Trophoblast cell (in vitro differentiated cells and primary cell): ENCODE measurements around the gene FHIT.

Experiments
- DNase-seq, 2 donors: peaks; one replicate each; pipeline ENCODE4 v3.0.0-alpha.2; 2016
- H2AFZ ChIP-seq: 2 replicates; pipeline ENCODE4 v1.6.1; 2013; ENCODE audit warnings: low read length, moderate library complexity, mild to moderate bottlenecking; ENCODE audit not compliant: insufficient read depth, poor library complexity
- H2AK5ac ChIP-seq: 2 replicates; pipeline ENCODE4 v1.6.1; 2013; ENCODE audit warnings: mild to moderate bottlenecking, low read length
- H2BK120ac ChIP-seq: 2 replicates; pipeline ENCODE4 v1.6.1; 2013; ENCODE audit warnings: low read length, mild to moderate bottlenecking, moderate library complexity; ENCODE audit not compliant: insufficient read depth, poor library complexity
- H2BK12ac ChIP-seq: 2 replicates; pipeline ENCODE4 v1.6.1; 2013; ENCODE audit warnings: mild to moderate bottlenecking, low read length, moderate library complexity
- H2BK5ac ChIP-seq: 2 replicates; pipeline ENCODE4 v1.6.1; 2013; ENCODE audit warnings: low read length, low read depth, moderate library complexity, mild to moderate bottlenecking; ENCODE audit not compliant: poor library complexity
- H3K14ac ChIP-seq: 2 replicates; pipeline ENCODE4 v1.6.1; 2013; ENCODE audit warnings: mild to moderate bottlenecking, low read length
- H3K18ac ChIP-seq: 2 replicates; pipeline ENCODE4 v1.6.1; 2013; ENCODE audit warnings: mild to moderate bottlenecking, low read length
- H3K23ac ChIP-seq: 2 replicates; pipeline ENCODE4 v1.6.1; 2013; ENCODE audit warnings: low read length
- H3K27ac ChIP-seq: 2 replicates; pipeline ENCODE4 v1.5.1; 2013; ENCODE audit warnings: low read depth, mild to moderate bottlenecking, inconsistent platforms, low read length, moderate library complexity
- H3K27me3 ChIP-seq: 2 replicates; pipeline ENCODE4 v1.6.1; 2013; ENCODE audit warnings: inconsistent platforms, mild to moderate bottlenecking, low read length, moderate library complexity; ENCODE audit not compliant: insufficient read depth
- H3K36me3 ChIP-seq, 2 experiments: 1 replicate in 1 of 2; 2 replicates in 1 of 2; pipeline ENCODE4 v1.6.1; 2013; ENCODE audit warnings: low read length in 2 of 2, mild to moderate bottlenecking in 2 of 2, moderate library complexity in 1 of 2; ENCODE audit not compliant: insufficient read depth in 2 of 2, control insufficient read depth in 1 of 2
- H3K4ac ChIP-seq: 2 replicates; pipeline ENCODE4 v1.6.1; 2013; ENCODE audit warnings: low read depth, mild to moderate bottlenecking, low read length, moderate library complexity
- H3K4me1 ChIP-seq, 2 experiments: 1 replicate in 1 of 2; 2 replicates in 1 of 2; pipeline ENCODE4 v1.6.1; 2013; ENCODE audit warnings: low read length in 2 of 2, mild to moderate bottlenecking in 2 of 2, moderate library complexity in 1 of 2; ENCODE audit not compliant: insufficient read depth in 2 of 2, control insufficient read depth in 1 of 2
- H3K4me2 ChIP-seq: 2 replicates; pipeline ENCODE4 v1.6.1; 2013; ENCODE audit warnings: inconsistent platforms, mild to moderate bottlenecking, low read length, moderate library complexity
- H3K4me3 ChIP-seq: 2 replicates; pipeline ENCODE4 v1.5.1; 2013; ENCODE audit warnings: mild to moderate bottlenecking, low read depth, low read length, inconsistent platforms
- H3K79me1 ChIP-seq: one replicate; pipeline ENCODE4 v1.6.1; 2013; ENCODE audit warnings: low read length
- H3K79me2 ChIP-seq: 2 replicates; pipeline ENCODE4 v1.6.1; 2013; ENCODE audit warnings: low read length, mild to moderate bottlenecking; ENCODE audit not compliant: control insufficient read depth, insufficient read depth, poor library complexity
- H3K9ac ChIP-seq: 2 replicates; pipeline ENCODE4 v1.6.1; 2013; ENCODE audit warnings: mild to moderate bottlenecking, low read length
- H3K9me3 ChIP-seq: 2 replicates; pipeline ENCODE4 v1.6.1; 2013; ENCODE audit warnings: low read depth, mild to moderate bottlenecking, control low read depth, inconsistent platforms, low read length; ENCODE audit not compliant: insufficient read depth
- H4K12ac ChIP-seq: 2 replicates; pipeline ENCODE4 v1.6.1; 2013; ENCODE audit warnings: low read depth, mild to moderate bottlenecking, low read length, moderate library complexity
- H4K8ac ChIP-seq: 2 replicates; pipeline ENCODE4 v1.6.1; 2013; ENCODE audit warnings: low read depth, mild to moderate bottlenecking, low read length, moderate library complexity
- H4K91ac ChIP-seq: one replicate; pipeline ENCODE4 v1.6.1; 2013; ENCODE audit warnings: low read depth, mild to moderate bottlenecking, low read length, moderate library complexity
- WGBS: extraction: QIAGEN DNeasy Blood & Tissue Kit; methylation state at CpG from one replicate; pipeline ENCODE4 v1.1.7; 2013; ENCODE audit warnings: missing lambda C conversion rate; ENCODE audit not compliant: insufficient read length, insufficient coverage; ENCODE audit errors: extremely low coverage; 5-methylcytosine and 5-hydroxymethylcytosine counted together

Gene FHIT

GRCh38 chr3:59982510-59982909 is 1268.7 kb downstream of the FHIT start:
- Histone ChIP-seq H3K4me1 (no peaks in the 10 kb centered on the region), H4K91ac (no peak overlapping the region), H3K14ac (no peak overlapping the region), H3K9ac (no peak overlapping the region), H3K79me2 (no peaks in the 10 kb centered on the region), H2AK5ac (no peak overlapping the region), H2BK120ac (no peak overlapping the region), H3K9me3 (no peaks in the 10 kb centered on the region), H3K4me2 (no peak overlapping the region), H2AFZ (no peak overlapping the region), H3K27ac (no peak overlapping the region), H3K4me3 (no peak overlapping the region), H3K23ac (no peak overlapping the region), H3K4ac (no peak overlapping the region), H3K27me3 (no peaks in the 10 kb centered on the region), H2BK12ac (no peak overlapping the region), H4K12ac (no peak overlapping the region), H3K79me1 (no peaks in the 10 kb centered on the region), H2BK5ac (no peak overlapping the region), H3K18ac (no peak overlapping the region), H3K36me3 (no peaks in the 10 kb centered on the region), H4K8ac (no peak overlapping the region)
- no peak for DNase-seq
- no CpG with 5 or more reads among the region's 3 CpGs for WGBS

GRCh38 chr3:59981377-59981776 is 1269.9 kb downstream of the FHIT start:
- H3K79me1 ChIP-seq, result no peaks in the 10 kb centered on the region
- no peak overlapping the region for H3K23ac ChIP-seq
- no peak overlapping the region for H4K12ac ChIP-seq
- no peak overlapping the region for H3K18ac ChIP-seq
- no peak overlapping the region for H2AK5ac ChIP-seq
- DNase-seq, result peak; percentile 3 to 53
- H2BK12ac ChIP-seq, result no peak overlapping the region
- no peak overlapping the region for H3K14ac ChIP-seq
- no peaks in the 10 kb centered on the region for H3K36me3 ChIP-seq
- no peak overlapping the region for H3K9ac ChIP-seq
- no peak overlapping the region for H3K27ac ChIP-seq
- no peaks in the 10 kb centered on the region for H3K4me1 ChIP-seq
- H3K4me3 ChIP-seq, result no peak overlapping the region
- no peak overlapping the region for H3K4me2 ChIP-seq
- no CpG with 5 or more reads among the region's 6 CpGs for WGBS
- no peak overlapping the region for H4K91ac ChIP-seq
- H3K4ac ChIP-seq, result no peak overlapping the region
- H2AFZ ChIP-seq, result no peak overlapping the region
- no peaks in the 10 kb centered on the region for H3K27me3 ChIP-seq
- no peak overlapping the region for H2BK120ac ChIP-seq
- H3K9me3 ChIP-seq, result no peaks in the 10 kb centered on the region
- H2BK5ac ChIP-seq, result no peak overlapping the region
- H3K79me2 ChIP-seq, result no peaks in the 10 kb centered on the region
- H4K8ac ChIP-seq, result no peak overlapping the region

- Histone ChIP-seq H4K8ac (no peak overlapping the region), H3K79me2 (no peaks in the 10 kb centered on the region), H3K27me3 (no peaks in the 10 kb centered on the region), H3K4me2 (no peak overlapping the region), H3K4me3 (no peak overlapping the region), H3K36me3 (no peaks in the 10 kb centered on the region), H3K79me1 (no peaks in the 10 kb centered on the region), H2BK12ac (no peak overlapping the region), H2AK5ac (no peak overlapping the region), H3K9me3 (no peaks in the 10 kb centered on the region), H3K4me1 (no peaks in the 10 kb centered on the region), H3K9ac (no peak overlapping the region), H3K4ac (no peak overlapping the region), H3K18ac (no peak overlapping the region), H2AFZ (no peak overlapping the region), H4K91ac (no peak overlapping the region), H3K14ac (no peak overlapping the region), H2BK120ac (no peak overlapping the region), H3K23ac (no peak overlapping the region), H2BK5ac (no peak overlapping the region), H3K27ac (no peak overlapping the region), H4K12ac (no peak overlapping the region)
- WGBS, result no CpG with 5 or more reads among the region's 2 CpGs
- DNase-seq, result no peak
Measured at GRCh38 chr3:59980576-59980975, 1270.7 kb downstream of the FHIT start.

- Histone ChIP-seq H3K18ac (no peak overlapping the region), H2BK120ac (no peak overlapping the region), H2AK5ac (no peak overlapping the region), H3K14ac (no peak overlapping the region), H3K79me2 (no peaks in the 10 kb centered on the region), H4K91ac (no peak overlapping the region), H3K4ac (no peak overlapping the region), H2AFZ (no peak overlapping the region), H3K4me2 (no peak overlapping the region), H3K4me1 (no peaks in the 10 kb centered on the region), H2BK5ac (no peak overlapping the region), H3K79me1 (no peaks in the 10 kb centered on the region), H2BK12ac (no peak overlapping the region), H3K27me3 (no peaks in the 10 kb centered on the region), H4K8ac (no peak overlapping the region), H3K27ac (no peak overlapping the region), H3K4me3 (no peak overlapping the region), H3K23ac (no peak overlapping the region), H3K9me3 (no peaks in the 10 kb centered on the region), H3K9ac (no peak overlapping the region), H3K36me3 (no peaks in the 10 kb centered on the region), H4K12ac (no peak overlapping the region)
- no CpG with 5 or more reads among the region's 6 CpGs for WGBS
- DNase-seq, result no peak
Measured at GRCh38 chr3:59979542-59979941, 1271.7 kb downstream of the FHIT start.
